H9 (cell line): ENCODE results near the gene CREB1. TPM values are rescaled to one million over a fixed set of nuclear protein-coding genes. Genes with fewer than 3 reads are reported as not detected.

ENCODE experiments used
- DNase-seq: peaks from one replicate; pipeline ENCODE4 v3.0.0-alpha.2; 2017
- H2AFZ ChIP-seq: one replicate; pipeline ENCODE4 v1.6.1; 2013; ENCODE audit warnings: mild to moderate bottlenecking, low read length, control low read depth, moderate library complexity
- H2AK5ac ChIP-seq: 2 replicates; pipeline ENCODE4 v1.6.1; 2013; ENCODE audit warnings: low read length, control low read depth, mixed read lengths; ENCODE audit not compliant: insufficient read length
- H2BK120ac ChIP-seq: one replicate; pipeline ENCODE4 v1.6.1; 2013; ENCODE audit warnings: low read depth, mild to moderate bottlenecking, low read length, control low read depth, inconsistent platforms; ENCODE audit not compliant: poor library complexity, severe bottlenecking
- H2BK12ac ChIP-seq: 2 replicates; pipeline ENCODE4 v1.6.1; 2013; ENCODE audit warnings: low read length, control low read depth, mixed read lengths, low read depth; ENCODE audit not compliant: insufficient read length
- H2BK15ac ChIP-seq: 2 replicates; pipeline ENCODE4 v1.6.1; 2013; ENCODE audit warnings: low read depth, low read length, control low read depth
- H2BK20ac ChIP-seq: one replicate; pipeline ENCODE4 v1.6.1; 2013; ENCODE audit warnings: low read depth, mild to moderate bottlenecking, low read length, control low read depth, inconsistent platforms; ENCODE audit not compliant: poor library complexity, severe bottlenecking
- H2BK5ac ChIP-seq: 2 replicates; pipeline ENCODE4 v1.6.1; 2013; ENCODE audit warnings: low read length, control low read depth, mixed read lengths; ENCODE audit not compliant: insufficient read length
- H3K14ac ChIP-seq: 2 replicates; pipeline ENCODE4 v1.6.1; 2013; ENCODE audit warnings: low read length, control low read depth; ENCODE audit not compliant: insufficient read depth
- H3K18ac ChIP-seq: 2 replicates; pipeline ENCODE4 v1.6.1; 2013; ENCODE audit warnings: low read depth, mild to moderate bottlenecking, mixed read lengths, low read length, control low read depth; ENCODE audit not compliant: insufficient read length
- H3K23ac ChIP-seq: 2 replicates; pipeline ENCODE4 v1.6.1; 2013; ENCODE audit warnings: low read length, control low read depth, mixed read lengths, low read depth; ENCODE audit not compliant: insufficient read length
- H3K23me2 ChIP-seq: 2 replicates; pipeline ENCODE4 v1.6.1; 2013; ENCODE audit warnings: low read depth, mild to moderate bottlenecking, mixed read lengths, low read length, control low read depth; ENCODE audit not compliant: insufficient read length, poor library complexity, severe bottlenecking
- H3K27ac ChIP-seq: 2 replicates; pipeline ENCODE4 v1.5.1; 2013; ENCODE audit warnings: low read length, control low read depth, mixed read lengths, low read depth; ENCODE audit not compliant: insufficient read length
- H3K27me3 ChIP-seq: 2 replicates; pipeline ENCODE4 v1.6.1; 2013; ENCODE audit warnings: low read length, control low read depth, inconsistent platforms; ENCODE audit not compliant: insufficient read depth
- H3K4ac ChIP-seq: 2 replicates; pipeline ENCODE4 v1.6.1; 2013; ENCODE audit warnings: low read depth, mild to moderate bottlenecking, control low read depth, inconsistent platforms, low read length, moderate library complexity
- H3K4me1 ChIP-seq: 2 replicates; pipeline ENCODE4 v1.6.1; 2013; ENCODE audit warnings: low read length, control low read depth, inconsistent platforms; ENCODE audit not compliant: insufficient read depth
- H3K4me2 ChIP-seq: 2 replicates; pipeline ENCODE4 v1.6.1; 2013; ENCODE audit warnings: low read length, control low read depth, mixed read lengths; ENCODE audit not compliant: insufficient read length, insufficient read depth
- H3K56ac ChIP-seq: 2 replicates; pipeline ENCODE4 v1.6.1; 2013; ENCODE audit warnings: low read depth, mild to moderate bottlenecking, mixed read lengths, low read length, control low read depth; ENCODE audit not compliant: insufficient read length
- H3K79me1 ChIP-seq: 2 replicates; pipeline ENCODE4 v1.6.1; 2013; ENCODE audit warnings: low read depth, mild to moderate bottlenecking, moderate library complexity, low read length, control low read depth, inconsistent platforms; ENCODE audit not compliant: insufficient read depth, poor library complexity, severe bottlenecking
- H3K79me2 ChIP-seq: 2 replicates; pipeline ENCODE4 v1.6.1; 2013; ENCODE audit warnings: low read length, control low read depth, inconsistent platforms; ENCODE audit not compliant: insufficient read depth
- H3K9ac ChIP-seq: 2 replicates; pipeline ENCODE4 v1.6.1; 2013; ENCODE audit warnings: low read length, control low read depth, mixed read lengths; ENCODE audit not compliant: insufficient read length; ENCODE audit errors: extremely low read depth
- H3K9me3 ChIP-seq: one replicate; pipeline ENCODE4 v1.6.1; 2013; ENCODE audit warnings: low read depth, low read length, inconsistent platforms; ENCODE audit not compliant: control insufficient read depth
- H3T11ph ChIP-seq: one replicate; pipeline ENCODE4 v1.6.1; 2013; ENCODE audit warnings: mild to moderate bottlenecking, low read length, control low read depth, inconsistent platforms
- H4K20me1 ChIP-seq: one replicate; pipeline ENCODE4 v1.6.1; 2013; ENCODE audit not compliant: control insufficient read depth, insufficient read length, insufficient read depth
- H4K5ac ChIP-seq: 2 replicates; pipeline ENCODE4 v1.6.1; 2013; ENCODE audit warnings: low read depth, mild to moderate bottlenecking, mixed read lengths, low read length, control low read depth; ENCODE audit not compliant: insufficient read length
- H4K8ac ChIP-seq: replicated peaks from 2 replicates; pipeline ENCODE4 v1.6.1; 2013; ENCODE audit warnings: low read length, control low read depth, mixed read lengths, low read depth; ENCODE audit not compliant: insufficient read length
- H4K91ac ChIP-seq: 2 replicates; pipeline ENCODE4 v1.6.1; 2013; ENCODE audit warnings: low read depth, mild to moderate bottlenecking, moderate library complexity, mixed read lengths, low read length, control low read depth; ENCODE audit not compliant: insufficient read length
- H3K27ac Mint-ChIP-seq, 3 experiments: 2 replicates in 2 of 3; 3 replicates in 1 of 3; pipeline ENCODE4 v1.8.0; 2020 to 2021; ENCODE audit warnings: mixed read lengths in 3 of 3, mild to moderate bottlenecking in 1 of 3, moderate library complexity in 1 of 3
- H3K27me3 Mint-ChIP-seq: 2 replicates; pipeline ENCODE4 v1.8.0; 2021; ENCODE audit warnings: low read depth, mild to moderate bottlenecking, moderate library complexity, mixed read lengths
- H3K36me3 Mint-ChIP-seq, 3 experiments: 2 replicates in 2 of 3; 3 replicates in 1 of 3; pipeline ENCODE4 v1.8.0; 2020 to 2021; ENCODE audit warnings: low read depth in 3 of 3, mixed read lengths in 3 of 3; ENCODE audit not compliant: insufficient read depth in 1 of 3
- H3K4me1 Mint-ChIP-seq, 2 experiments: 2 replicates each; pipeline ENCODE4 v1.8.0; 2020; ENCODE audit warnings: mixed read lengths in 2 of 2
- H3K4me3 Mint-ChIP-seq, 2 experiments: 2 replicates in 1 of 2; 3 replicates in 1 of 2; pipeline ENCODE4 v1.8.0; 2020 to 2021; ENCODE audit warnings: mild to moderate bottlenecking in 2 of 2, mixed read lengths in 2 of 2, moderate library complexity in 1 of 2
- H3K9me3 Mint-ChIP-seq, 2 experiments: 2 replicates in 1 of 2; 3 replicates in 1 of 2; pipeline ENCODE4 v1.8.0; 2020; ENCODE audit warnings: mild to moderate bottlenecking in 2 of 2, mixed read lengths in 2 of 2, moderate library complexity in 1 of 2
- CTCF ChIP-seq: fragments of 200-600 bp; sonication (generic); conservative IDR thresholded peaks from 3 replicates; pipeline ENCODE4 v1.8.0; 2021; ENCODE audit warnings: antibody characterized with exemption, mild to moderate bottlenecking
- WGBS: extraction: QIAGEN DNeasy Blood & Tissue Kit; methylation state at CpG from one replicate; pipeline ENCODE4 v1.1.7; 2013; ENCODE audit warnings: missing lambda C conversion rate, low lambda C conversion rate, mixed read lengths; ENCODE audit not compliant: insufficient read length; ENCODE audit errors: extremely low coverage; 5-methylcytosine and 5-hydroxymethylcytosine counted together
- total RNA-seq: library from RNA; stranded (reverse); gene quantifications from 2 replicates; pipeline ENCODE4 v1.2.1, GENCODE V29; 2021

Gene CREB1
- total RNA-seq, 1 experiment from 2014 or later: 103 TPM

GRCh38 chr2:207503234-207503633 lies 26.5 kb upstream of the CREB1 start:
- Histone ChIP-seq H3K79me1 (no peaks in the 10 kb centered on the region), H3K9me3 (no peaks in the 10 kb centered on the region), H3K23me2 (no peaks in the 10 kb centered on the region), H3K9ac (no peak overlapping the region), H3K4ac (no peak overlapping the region), H2BK20ac (no peak overlapping the region), H3K4me2 (no peak overlapping the region), H3K27me3 (no peaks in the 10 kb centered on the region), H4K91ac (no peak overlapping the region), H2AFZ (no peak overlapping the region), H2BK15ac (no peak overlapping the region), H3K79me2 (no peaks in the 10 kb centered on the region), H3K23ac (no peak overlapping the region), H3K4me1 (peaks cover 9% of the 10 kb centered on the region), H2BK120ac (no peak overlapping the region), H4K20me1 (no peaks in the 10 kb centered on the region), H4K8ac (no peak overlapping the region), H2BK5ac (no peak overlapping the region), H3K18ac (no peak overlapping the region), H3K56ac (no peak overlapping the region), H3K14ac (no peak overlapping the region), H4K5ac (no peak overlapping the region), H3T11ph (no peak overlapping the region), H2BK12ac (no peak overlapping the region), H2AK5ac (no peak overlapping the region), H3K27ac (no peak overlapping the region)
- peak overlapping the region in 2 of 3 experiments; percentile 11 to 34; a peak in 2 of 7 replicates for H3K27ac Mint-ChIP-seq
- no peak for TF ChIP-seq CTCF
- WGBS: no CpG with 5 or more reads among the region's 5 CpGs
- H3K9me3 Mint-ChIP-seq: no peaks in the 10 kb centered on the region; a peak in 1 of 5 replicates
- no peaks in the 10 kb centered on the region for H3K36me3 Mint-ChIP-seq
- no peak for DNase-seq
- H3K27me3 Mint-ChIP-seq: no peaks in the 10 kb centered on the region
- peaks cover 42 to 49% of the 10 kb centered on the region in 2 experiments for H3K4me1 Mint-ChIP-seq
- H3K4me3 Mint-ChIP-seq: peak overlapping the region in 1 of 2 experiments; percentile 47; a peak in 2 of 5 replicates
